ENCODE results near the gene GNPDA1. TPM values are rescaled to one million over a fixed set of nuclear protein-coding genes. Genes with fewer than 3 reads are reported as not detected.

Gene GNPDA1
- total RNA-seq, 1 donor from 2014 or later = 67.1 TPM

GRCh38 chr5:141952020-141952419, 60.8 kb downstream of the GNPDA1 start:
- FAIRE-seq (no peak), DNase-seq (ENCODE audit: low read depth) (no peak)
- H3K36me3 ChIP-seq (ENCODE audit: control insufficient read depth, insufficient read depth, low read length) = no peaks in the 10 kb centered on the region
- H3K4me3 ChIP-seq (ENCODE audit: low read depth, low read length) = no peak overlapping the region
- TF ChIP-seq, protein P1, sequence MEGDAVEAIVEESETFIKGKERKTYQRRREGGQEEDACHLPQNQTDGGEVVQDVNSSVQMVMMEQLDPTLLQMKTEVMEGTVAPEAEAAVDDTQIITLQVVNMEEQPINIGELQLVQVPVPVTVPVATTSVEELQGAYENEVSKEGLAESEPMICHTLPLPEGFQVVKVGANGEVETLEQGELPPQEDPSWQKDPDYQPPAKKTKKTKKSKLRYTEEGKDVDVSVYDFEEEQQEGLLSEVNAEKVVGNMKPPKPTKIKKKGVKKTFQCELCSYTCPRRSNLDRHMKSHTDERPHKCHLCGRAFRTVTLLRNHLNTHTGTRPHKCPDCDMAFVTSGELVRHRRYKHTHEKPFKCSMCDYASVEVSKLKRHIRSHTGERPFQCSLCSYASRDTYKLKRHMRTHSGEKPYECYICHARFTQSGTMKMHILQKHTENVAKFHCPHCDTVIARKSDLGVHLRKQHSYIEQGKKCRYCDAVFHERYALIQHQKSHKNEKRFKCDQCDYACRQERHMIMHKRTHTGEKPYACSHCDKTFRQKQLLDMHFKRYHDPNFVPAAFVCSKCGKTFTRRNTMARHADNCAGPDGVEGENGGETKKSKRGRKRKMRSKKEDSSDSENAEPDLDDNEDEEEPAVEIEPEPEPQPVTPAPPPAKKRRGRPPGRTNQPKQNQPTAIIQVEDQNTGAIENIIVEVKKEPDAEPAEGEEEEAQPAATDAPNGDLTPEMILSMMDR (IDR thresholded peaks at IDR 0.05; ENCODE audit: insufficient read depth, low read length, severe bottlenecking) = no peak
- no peaks in the 10 kb centered on the region for H3K27me3 ChIP-seq (ENCODE audit: control insufficient read depth, insufficient read depth, low read length)

DNA sequence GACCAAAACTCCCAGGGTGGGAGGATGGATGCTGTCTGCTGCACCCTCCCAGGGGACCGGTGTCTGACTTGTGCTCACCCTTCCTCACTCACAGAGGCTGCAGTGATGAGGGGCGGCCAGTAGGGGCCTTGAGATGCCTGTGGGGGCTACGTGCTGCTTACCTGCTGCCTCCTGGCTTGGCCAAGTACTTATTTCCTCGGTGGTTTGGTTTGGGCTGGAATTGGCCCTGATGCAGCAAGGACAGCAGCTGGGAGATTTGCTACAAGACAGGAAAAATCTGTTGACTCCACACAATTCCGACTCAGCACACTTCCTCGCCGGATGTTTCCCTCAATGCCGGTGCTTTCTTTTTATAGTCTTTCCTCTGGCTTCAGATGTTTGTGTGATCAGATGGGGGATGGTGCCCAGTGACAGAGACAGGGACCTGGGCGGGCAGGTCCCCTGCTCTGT, 61.5 kb downstream of the GNPDA1 start:
- no peaks in the 10 kb centered on the region for H3K27me3 ChIP-seq (ENCODE audit: control insufficient read depth, insufficient read depth, low read length)
- H3K36me3 ChIP-seq (ENCODE audit: control insufficient read depth, insufficient read depth, low read length) = no peaks in the 10 kb centered on the region
- FAIRE-seq (no peak), DNase-seq (ENCODE audit: low read depth) (no peak)
- TF ChIP-seq, protein P1 (IDR thresholded peaks at IDR 0.05; ENCODE audit: insufficient read depth, low read length, severe bottlenecking) = peak; percentile 33
- no peak overlapping the region for H3K4me3 ChIP-seq (ENCODE audit: low read depth, low read length)

Other genes starting within 250 kb of the GNPDA1 start
- gene PCDH1, start 134.6 kb downstream of the GNPDA1 start, total RNA-seq = 85.3 and 140 TPM in 2 replicates
- gene DELE1, start 89.2 kb downstream of the GNPDA1 start, total RNA-seq = 14.0 and 19.2 TPM in 2 replicates
- gene PCDH12, start 54.8 kb downstream of the GNPDA1 start, total RNA-seq = under 0.01 and 0.26 TPM in 2 replicates
- 43.3 and 49.8 TPM in 2 replicates for gene RNF14, start 43.9 kb downstream of the GNPDA1 start, total RNA-seq
- gene NDFIP1, start 95.8 kb upstream of the GNPDA1 start, total RNA-seq = 16.8 and 29.8 TPM in 2 replicates